Measurements from ENCODE around the gene DNAJC27.

The DNAJC27 gene

DNA sequence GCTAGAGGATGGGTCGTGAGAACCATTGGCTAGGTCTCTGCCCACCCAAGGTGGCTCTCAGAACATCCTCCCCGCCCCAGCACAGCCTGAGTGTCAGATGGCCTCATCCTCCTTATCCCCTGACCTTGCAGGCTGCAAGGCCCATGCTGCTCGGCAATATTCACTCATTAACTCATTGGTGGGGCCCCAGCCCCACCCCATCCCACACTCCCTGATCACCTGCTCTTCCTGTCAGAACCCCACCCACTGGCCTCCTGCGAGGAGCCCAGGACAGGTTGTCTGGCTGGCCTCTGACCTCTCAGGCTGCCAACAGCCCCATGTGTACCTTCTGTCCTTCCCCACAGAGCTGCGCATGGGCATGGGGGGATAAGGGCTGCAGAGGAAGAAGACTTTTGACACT is 57.0 kb downstream of the DNAJC27 start:
- DNase-seq, result no peak

DNA sequence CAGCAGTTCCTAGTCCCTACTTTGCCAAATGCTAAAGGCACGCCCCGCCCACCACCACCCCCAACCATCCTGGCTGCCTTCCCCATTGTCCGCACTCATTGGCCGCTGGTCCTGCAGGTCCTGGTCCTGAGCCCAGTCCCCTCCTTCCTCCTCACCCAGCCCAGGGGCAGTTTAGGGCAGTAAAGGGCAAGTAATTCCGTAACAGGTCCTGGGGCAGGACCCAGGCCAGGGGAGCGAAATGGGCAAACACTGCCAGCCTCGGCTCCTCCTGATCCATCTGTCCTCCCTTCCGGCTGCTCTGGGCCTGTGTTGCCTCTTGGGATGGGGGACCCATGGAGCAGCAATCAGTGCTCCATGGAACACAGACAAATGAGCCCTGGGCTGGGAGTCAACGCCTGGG is 57.8 kb downstream of the DNAJC27 start:
- no peak for DNase-seq
- intact Hi-C loops (cut with DNase I), result loop anchor here (10.0 kb wide), 1 partner anchor 419 kb away; the partner anchor contains the start of gene NCOA1

More for the DNA sequence above, 57.0 kb downstream of the DNAJC27 start:
- intact Hi-C loops (cut with DNase I), result loop anchor here (10.0 kb wide), 1 partner anchor 420 kb away; the partner anchor contains the start of gene NCOA1

DNA sequence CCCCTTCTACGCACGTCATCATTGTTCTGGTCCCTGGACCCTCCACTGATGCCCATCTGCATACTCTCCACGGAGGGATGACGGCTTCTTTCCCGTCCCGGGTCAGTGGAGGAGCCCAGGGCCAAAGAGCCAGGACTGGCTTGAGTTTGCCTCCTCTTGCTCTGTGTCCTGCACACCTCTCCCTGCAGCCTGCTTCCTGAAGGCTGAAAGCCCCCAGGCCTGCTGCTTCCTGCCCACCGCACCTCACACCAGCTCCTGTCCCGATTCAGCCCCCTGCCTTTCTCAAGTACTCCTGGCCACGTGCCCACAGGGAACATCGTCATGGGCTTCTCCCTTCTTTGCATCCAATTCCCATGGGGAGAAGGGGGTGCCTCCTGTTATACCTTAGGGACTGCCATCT is 58.8 kb downstream of the DNAJC27 start:
- DNase-seq, result no peak
- intact Hi-C loops (cut with DNase I), result loop anchor here (10.0 kb wide), 1 partner anchor 418 kb away; the partner anchor contains the start of gene NCOA1

DNA sequence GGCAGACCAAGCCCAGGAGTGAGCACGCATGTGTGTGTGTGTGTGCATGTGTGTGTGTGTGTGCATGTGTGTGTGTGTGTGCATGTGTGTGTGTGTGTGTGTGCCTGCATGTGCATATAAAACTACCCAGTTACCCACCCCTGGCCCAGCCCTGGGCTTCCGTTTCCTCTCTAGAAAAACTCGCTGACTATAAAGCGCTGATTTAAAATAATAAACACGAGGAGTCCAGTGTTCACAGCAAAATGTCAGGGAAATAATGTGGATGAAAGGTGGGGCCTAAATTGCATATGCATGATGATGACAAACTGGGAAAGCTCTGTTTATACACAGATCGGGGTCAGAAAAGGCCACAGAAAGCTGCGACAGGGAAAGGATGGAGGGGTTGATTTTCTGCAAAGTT is 59.2 kb downstream of the DNAJC27 start:
- no peak for DNase-seq
- intact Hi-C loops (cut with DNase I), result loop anchor here (10.0 kb wide), 1 partner anchor 418 kb away; the partner anchor contains the start of gene NCOA1

DNA sequence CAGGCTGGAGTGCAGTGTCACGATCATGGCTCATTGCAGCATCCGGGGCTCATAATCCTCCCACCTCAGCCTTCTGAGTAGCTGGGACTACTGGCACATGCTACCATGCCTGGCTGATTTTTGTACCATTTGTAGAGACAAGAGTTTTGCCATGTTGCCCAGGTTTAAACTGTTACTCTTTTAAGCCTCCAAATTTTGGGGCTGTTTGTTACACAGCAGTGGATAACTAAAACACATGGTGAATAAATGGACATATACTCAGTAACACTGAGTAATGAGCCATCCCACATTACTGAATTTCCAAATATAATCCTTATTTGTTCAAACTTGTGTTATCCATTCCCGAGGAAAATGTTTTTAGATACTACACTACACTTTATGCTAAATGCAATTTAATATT is 61.5 kb downstream of the DNAJC27 start:
- intact Hi-C loops (cut with DNase I), result loop anchor here (10.0 kb wide), 1 partner anchor 415 kb away; the partner anchor contains the start of gene NCOA1
- DNase-seq, result no peak

DNA sequence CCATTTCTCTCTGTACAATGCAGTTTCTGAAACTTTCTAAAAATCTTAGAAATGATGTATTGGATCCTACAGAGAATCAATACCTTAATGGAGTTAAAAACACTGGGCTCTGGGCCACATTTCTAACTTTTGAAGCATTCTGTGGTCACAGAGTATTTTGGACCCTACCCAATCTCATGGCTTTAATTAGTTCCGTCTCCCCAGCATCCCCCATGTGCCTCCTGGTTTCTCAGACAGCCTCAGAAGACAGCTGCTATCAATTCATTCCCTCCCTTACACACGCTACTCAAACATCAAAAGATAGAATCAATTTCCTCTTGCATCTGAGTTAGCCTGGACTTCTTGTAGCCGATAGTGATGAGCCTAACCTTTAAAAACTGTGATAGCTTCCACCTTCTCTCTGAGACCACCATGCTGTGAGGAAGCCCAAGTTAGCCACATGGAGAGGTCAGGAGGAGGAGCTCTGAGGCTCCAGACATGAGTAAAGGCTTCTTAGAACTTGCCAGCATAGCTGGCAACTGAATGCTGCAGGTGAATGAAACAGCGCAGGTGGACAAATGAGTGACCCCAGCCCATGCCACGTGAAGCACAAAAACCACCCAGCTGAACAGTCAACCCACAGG is 62.1 kb downstream of the DNAJC27 start:
- no peak for DNase-seq
- intact Hi-C loops (cut with DNase I), result loop anchor here (10.0 kb wide), 1 partner anchor 415 kb away; the partner anchor contains the start of gene NCOA1

DNA sequence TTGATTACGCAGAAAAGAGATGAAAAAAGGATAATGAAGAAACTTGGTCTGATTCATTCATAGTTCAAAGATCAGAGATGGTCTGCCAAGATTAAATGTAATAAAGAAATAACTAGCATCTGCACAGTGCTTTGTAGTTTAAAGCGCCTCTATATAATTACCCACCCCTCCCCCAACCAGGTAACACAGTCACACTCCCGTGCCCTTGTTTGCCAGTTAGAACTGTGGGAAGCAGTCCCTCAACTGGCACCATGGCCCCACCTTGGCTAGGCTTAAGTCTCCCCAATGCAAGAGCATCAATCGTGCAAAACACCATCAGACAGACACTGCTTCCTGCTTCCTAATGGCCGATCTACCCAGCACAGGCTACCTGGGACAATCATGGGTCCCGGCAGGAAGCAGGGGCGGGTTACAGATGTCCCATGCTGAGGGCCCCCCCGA is 63.3 kb downstream of the DNAJC27 start:
- intact Hi-C loops (cut with DNase I), result no loop called here
- no peak for DNase-seq

DNA sequence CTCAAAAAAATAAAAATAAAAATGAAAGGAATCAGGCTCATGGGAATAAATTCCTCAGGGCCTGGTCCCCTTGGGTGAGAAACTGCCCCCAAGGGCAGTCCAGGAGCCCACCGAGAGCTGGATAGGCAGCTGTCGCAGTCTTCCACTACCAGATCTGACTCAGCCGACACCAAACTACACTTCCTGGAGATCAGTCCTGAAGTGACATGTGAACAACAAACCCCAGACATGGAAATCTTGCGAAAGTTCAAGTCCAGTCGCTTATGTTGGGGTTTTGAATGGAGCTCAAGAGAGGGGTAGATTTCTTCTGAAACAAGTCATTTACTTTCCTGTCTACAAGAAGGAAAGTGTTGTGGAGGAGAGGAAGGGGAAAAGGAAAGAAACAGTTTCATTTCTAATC is 64.6 kb downstream of the DNAJC27 start:
- intact Hi-C loops (cut with DNase I), result no loop called here
- no peak for DNase-seq

DNA sequence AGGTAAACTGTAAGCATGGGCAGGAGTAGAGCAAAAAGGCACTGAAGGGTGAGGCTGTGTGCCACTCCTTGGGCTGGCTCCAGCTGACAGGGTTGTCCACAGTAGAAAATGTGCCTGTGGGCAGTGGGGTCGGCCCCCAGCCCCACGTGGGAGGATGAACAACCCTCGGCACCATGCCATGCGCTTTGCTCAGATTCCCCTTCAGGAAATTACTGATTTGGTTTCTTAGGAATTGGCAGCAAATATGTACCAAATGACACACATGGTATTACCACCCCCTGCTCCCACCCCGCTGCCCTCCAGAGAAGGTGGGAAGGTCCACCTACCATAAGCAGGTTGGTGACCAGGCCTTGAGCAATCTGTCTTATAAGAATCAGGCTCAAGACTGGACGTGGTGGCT is 65.3 kb downstream of the DNAJC27 start:
- DNase-seq, result no peak
- intact Hi-C loops (cut with DNase I), result no loop called here

DNA sequence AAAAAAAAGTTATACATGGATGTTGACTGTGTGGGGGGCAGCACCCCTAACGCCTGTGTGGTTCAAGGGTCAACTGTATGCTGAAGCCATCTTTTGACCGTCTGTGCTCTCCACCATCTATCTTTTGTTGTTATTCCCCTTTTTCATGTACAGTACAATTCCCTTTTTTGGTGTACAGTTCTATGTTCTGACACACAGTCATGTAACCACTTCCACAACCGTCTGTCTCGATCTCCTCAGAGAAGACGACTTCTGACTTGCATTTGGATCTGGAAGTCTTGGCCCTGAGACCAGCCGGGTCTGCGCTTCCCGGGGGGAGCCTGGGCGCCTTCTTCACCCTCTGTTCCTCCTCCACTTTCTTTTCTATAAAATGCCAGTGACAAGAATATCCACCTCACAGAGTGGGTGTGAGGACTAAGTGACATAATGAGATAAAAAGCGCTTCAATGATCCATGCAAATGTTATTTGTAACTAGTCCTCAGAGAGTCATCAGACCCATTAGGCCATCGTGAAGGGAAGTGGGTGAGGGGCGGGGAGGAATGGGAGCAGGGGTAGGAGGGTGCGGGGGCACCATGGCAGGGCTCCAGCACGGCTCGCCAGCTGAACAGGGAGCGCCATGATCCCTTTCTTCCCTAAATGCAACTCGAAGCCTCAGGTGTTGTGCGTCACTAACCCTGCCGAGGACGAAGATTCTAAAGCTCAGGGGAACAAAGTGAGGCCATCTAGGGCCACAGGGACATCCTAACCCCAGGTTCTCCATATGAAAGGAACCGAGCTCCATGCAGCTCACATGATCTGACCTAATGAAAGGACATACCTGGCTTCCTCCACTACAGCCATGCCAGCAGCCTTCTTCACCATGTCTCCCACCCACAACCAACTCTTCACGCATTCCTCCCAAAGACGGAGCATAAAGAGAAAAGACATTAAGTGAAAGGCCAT is 68.3 kb downstream of the DNAJC27 start:
- DNase-seq, result no peak
- intact Hi-C loops (cut with DNase I), result no loop called here

DNA sequence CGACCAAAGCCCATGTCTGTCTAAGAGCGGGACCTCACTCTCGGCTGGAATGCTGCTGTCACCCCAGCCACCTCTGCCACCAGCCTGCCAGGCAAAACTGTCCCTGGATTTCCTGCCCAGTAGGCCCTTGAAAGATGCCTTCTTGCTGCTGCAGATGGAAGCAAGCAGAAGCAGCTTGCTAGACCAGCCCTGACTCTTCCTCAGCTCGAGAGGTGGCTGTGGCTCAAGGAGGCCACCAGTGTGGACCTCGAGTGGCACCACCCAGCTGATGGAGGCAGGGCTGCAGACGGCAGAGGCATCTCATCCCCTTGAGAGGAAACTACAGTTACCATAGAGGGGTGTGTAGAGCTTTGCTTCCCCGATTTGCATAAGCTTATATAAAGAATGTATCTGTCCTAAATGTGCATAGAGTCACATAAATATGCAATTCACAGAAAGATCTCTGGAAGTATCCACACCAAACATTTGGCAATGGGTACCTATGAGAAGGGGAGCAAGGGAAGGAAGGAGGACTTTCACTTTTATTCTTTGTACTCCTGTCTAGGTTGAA is 72.3 kb downstream of the DNAJC27 start:
- no peak for DNase-seq
- intact Hi-C loops (cut with DNase I), result no loop called here

DNA sequence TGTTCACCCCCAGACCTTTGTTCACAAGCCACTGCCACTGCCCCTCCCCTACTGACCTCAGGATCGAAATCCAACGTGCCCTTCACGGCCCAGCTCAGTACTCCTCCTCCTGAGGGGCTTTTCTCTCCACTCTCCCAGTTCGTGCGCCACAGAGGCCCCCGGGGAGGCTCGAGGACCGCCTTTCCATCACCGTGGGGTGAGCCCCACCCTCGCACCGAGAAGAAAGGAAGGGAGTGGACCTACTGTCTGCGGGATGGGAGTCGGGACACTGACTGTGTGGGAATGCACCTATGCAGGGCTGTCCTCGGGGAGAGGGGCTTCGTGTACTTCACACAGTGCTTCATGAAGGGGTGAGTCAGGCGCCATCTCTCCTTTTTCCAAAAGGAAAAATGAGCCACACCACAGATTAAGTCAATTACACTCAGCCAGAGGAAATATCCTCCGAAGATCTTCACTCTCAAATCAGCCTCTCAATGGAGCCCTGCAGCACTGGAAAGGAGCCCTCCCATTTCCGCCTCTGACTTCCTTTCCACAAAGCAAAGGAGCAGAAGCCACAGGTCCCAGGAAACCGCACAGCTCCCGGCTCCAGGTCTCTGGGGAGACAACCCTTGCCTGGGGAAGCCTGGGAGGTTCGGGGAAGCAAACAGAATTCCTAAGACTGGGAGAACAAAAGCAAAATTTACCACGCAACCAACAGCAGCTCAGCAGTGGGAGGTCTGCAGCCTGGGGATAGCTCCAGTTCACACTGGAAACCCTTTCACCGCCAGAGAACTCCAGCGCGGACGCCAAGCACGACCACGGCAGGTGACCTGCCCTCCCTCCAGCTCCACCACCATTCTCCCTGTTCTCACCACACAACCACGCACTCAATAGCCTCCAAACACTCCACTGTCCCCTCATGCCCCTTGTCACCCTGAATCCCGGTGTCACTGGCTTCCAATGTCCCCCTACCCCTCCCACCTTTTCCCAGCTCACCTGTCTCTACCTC is 73.3 kb downstream of the DNAJC27 start:
- no peak for DNase-seq
- intact Hi-C loops (cut with DNase I), result no loop called here

DNA sequence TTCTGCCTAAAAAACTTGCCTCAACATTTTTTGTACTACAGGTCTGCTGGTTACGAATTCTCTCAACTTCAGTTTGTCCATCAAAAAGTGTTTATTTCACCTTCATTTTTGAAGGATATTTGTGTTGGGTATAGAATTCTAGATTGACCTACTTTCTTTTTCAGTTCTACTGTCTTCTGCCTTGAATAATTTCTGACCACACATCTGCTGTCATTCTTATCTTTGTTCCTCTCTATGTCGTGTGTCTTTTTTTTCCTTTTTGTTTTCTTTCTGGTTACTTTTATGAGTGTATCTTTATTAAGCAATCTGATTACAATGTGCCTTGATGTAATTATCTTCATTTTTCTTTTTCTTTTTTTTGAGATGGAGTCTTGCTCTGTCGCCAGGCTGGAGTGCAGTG is 77.0 kb downstream of the DNAJC27 start:
- DNase-seq, result no peak
- intact Hi-C loops (cut with DNase I), result no loop called here

DNA sequence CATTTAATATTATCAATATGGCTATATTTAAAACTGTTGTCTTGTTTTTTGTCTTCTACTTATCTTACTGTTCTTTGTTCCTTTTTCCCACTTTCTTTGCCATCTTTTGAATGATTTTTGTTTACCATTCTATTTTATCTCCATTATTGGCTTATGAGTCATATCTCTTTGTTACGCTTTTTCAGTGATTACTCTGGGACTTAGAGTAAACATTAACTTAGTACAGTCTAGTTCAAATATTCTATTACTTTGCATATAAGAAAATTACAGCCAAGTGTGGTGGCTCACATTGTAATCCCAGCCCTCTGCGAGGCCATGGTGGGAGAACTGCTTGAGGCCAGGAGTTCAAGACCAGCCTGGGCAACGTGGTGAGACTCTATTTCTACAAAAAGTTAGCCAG is 77.8 kb downstream of the DNAJC27 start:
- intact Hi-C loops (cut with DNase I), result no loop called here
- DNase-seq, result no peak

Data from posterior cingulate gyrus (tissue), 11 donors.